DOHH2 (cell line): ENCODE measurements around the gene CTNNA2.

Experiments
- EZH2phosphoT487 ChIP-seq: fragments of 200-600 bp; sonication (generic); IDR thresholded peaks from 2 replicates; pipeline ENCODE4 v1.6.1; 2017; ENCODE audit warnings: borderline replicate concordance, mild to moderate bottlenecking, antibody characterized with exemption, low read length, moderate library complexity, mixed read lengths
- TF ChIP-seq, protein P1 (sequence below): fragments of 200-600 bp; sonication (generic); IDR thresholded peaks from one replicate; pipeline ENCODE4 v1.5.1; 2014; ENCODE audit warnings: antibody characterized with exemption, mild to moderate bottlenecking, low read depth, low read length; ENCODE audit not compliant: poor library complexity, severe bottlenecking

DNA sequence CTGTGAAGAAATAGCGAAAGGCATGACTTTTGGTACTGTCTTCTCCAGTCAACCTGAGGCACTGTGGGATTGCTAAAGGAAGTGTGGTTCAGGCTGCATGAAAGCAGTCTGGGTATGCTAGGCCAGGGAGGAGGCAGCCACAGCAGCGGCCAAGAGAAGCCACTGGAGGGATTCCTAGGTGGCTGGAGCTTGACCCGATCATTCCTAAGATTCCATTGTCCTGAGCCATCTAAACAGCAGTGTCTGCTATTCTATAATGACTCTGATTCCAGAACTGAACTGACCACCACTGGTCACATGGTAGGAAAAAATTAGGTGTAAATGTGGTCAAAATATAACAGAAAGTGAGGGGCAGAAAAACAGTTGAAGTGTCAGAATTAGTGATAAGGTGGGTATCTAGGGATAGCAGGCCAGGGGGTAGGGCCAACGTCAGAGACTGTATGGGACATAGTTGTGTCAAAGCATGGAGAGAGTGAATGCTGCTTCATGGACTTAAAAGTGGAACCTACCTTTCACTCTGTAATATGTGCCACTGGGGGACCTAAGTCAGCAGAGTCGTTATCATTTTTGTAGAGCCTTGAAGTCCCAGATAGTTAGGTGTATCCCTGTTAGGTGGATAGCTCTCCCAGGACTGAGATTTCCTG is 204.6 kb downstream of the CTNNA2 start:
- TF ChIP-seq, protein P1, sequence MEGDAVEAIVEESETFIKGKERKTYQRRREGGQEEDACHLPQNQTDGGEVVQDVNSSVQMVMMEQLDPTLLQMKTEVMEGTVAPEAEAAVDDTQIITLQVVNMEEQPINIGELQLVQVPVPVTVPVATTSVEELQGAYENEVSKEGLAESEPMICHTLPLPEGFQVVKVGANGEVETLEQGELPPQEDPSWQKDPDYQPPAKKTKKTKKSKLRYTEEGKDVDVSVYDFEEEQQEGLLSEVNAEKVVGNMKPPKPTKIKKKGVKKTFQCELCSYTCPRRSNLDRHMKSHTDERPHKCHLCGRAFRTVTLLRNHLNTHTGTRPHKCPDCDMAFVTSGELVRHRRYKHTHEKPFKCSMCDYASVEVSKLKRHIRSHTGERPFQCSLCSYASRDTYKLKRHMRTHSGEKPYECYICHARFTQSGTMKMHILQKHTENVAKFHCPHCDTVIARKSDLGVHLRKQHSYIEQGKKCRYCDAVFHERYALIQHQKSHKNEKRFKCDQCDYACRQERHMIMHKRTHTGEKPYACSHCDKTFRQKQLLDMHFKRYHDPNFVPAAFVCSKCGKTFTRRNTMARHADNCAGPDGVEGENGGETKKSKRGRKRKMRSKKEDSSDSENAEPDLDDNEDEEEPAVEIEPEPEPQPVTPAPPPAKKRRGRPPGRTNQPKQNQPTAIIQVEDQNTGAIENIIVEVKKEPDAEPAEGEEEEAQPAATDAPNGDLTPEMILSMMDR = no peak
- TF ChIP-seq EZH2phosphoT487 = no peak
